ENCODE measurements around the gene WNK1. TPM values are rescaled to one million over a fixed set of nuclear protein-coding genes. Genes with fewer than 3 reads are reported as not detected.

Gene WNK1
- polyA plus RNA-seq, 3 donors: 8.7 to 57.2 (median 20.9) TPM

- H3K9me3 Mint-ChIP-seq: peaks cover 0 to 2% (median 0%) of the 10 kb centered on the region in 7 donors
- intact Hi-C loops (cut with micrococcal nuclease): no loop called here
- H3K4me1 Mint-ChIP-seq: peaks cover 2% of the 10 kb centered on the region
These were observed 39.0 kb upstream of the WNK1 start for GRCh38 chr12:713281-713875.

GRCh38 chr12:716506-716905 lies 35.9 kb upstream of the WNK1 start:
- Mint-ChIP-seq H3K27ac (no peak overlapping the region), H3K4me1 (peaks cover 21% of the 10 kb centered on the region), H3K36me3 (no peaks in the 10 kb centered on the region), H3K4me3 (no peak overlapping the region), H3K27me3 (ENCODE audit: low read depth in 3 of 3) (peaks cover 1 to 4% (median 1%) of the 10 kb centered on the region in 3 donors), H3K9me3 (peaks cover 0 to 2% (median 0%) of the 10 kb centered on the region in 7 donors)
- 90% methylated on average over 2 of the region's 4 CpGs for WGBS (ENCODE audit: insufficient coverage)
- no peak for TF ChIP-seq CTCF (IDR thresholded peaks at IDR 0.05)
- H3K4me1 ChIP-seq (ENCODE audit: control insufficient read depth in 1 of 2, insufficient read depth in 2 of 2, low read length in 2 of 2): peaks cover 15 to 23% of the 10 kb centered on the region in 2 donors
- H4K20me1 ChIP-seq (ENCODE audit: insufficient read depth, low read length): no peaks in the 10 kb centered on the region
- H3K4me3 ChIP-seq (replicated peaks in 1 of 3; ENCODE audit: low read depth in 2 of 3, low read length in 3 of 3): no peak overlapping the region
- no peaks in the 10 kb centered on the region for H3K79me2 ChIP-seq (ENCODE audit: insufficient read depth, low read length)
- H3K27me3 ChIP-seq (ENCODE audit: control insufficient read depth in 2 of 2, insufficient read depth in 2 of 2, low read length in 2 of 2): no peaks in the 10 kb centered on the region
- no peaks in the 10 kb centered on the region for H3K9me3 ChIP-seq (replicated peaks in 1 of 2; ENCODE audit: control insufficient read depth in 1 of 2, insufficient read depth in 1 of 2, low read length in 2 of 2)
- H2AFZ ChIP-seq (ENCODE audit: insufficient read depth, low read depth, low read length, poor library complexity, severe bottlenecking): no peak overlapping the region
- DNase-seq: no peak
- H3K4me2 ChIP-seq (replicated peaks; ENCODE audit: extremely low read depth, low read length, poor library complexity, severe bottlenecking): no peak overlapping the region
- no peak overlapping the region for H3K27ac ChIP-seq (ENCODE audit: low read depth in 1 of 2, low read length in 2 of 2)
- no peaks in the 10 kb centered on the region for H3K36me3 ChIP-seq (replicated peaks in 1 of 2; ENCODE audit: control insufficient read depth in 1 of 2, insufficient read depth in 2 of 2, low read length in 2 of 2)
- no peak overlapping the region for H3K9ac ChIP-seq (ENCODE audit: insufficient read depth, low read length, poor library complexity, severe bottlenecking)
- intact Hi-C loops (cut with micrococcal nuclease): no loop called here

More at GRCh38 chr12:713281-713875, 39.0 kb upstream of the WNK1 start:
- H3K27me3 Mint-ChIP-seq (ENCODE audit: low read depth in 3 of 3): peaks cover 1 to 4% (median 2%) of the 10 kb centered on the region in 3 donors
- no peak overlapping the region for H3K27ac ChIP-seq (ENCODE audit: low read depth in 1 of 2, low read length in 2 of 2)
- peaks cover 0 to 2% of the 10 kb centered on the region in 2 donors for H3K4me1 ChIP-seq (ENCODE audit: control insufficient read depth in 1 of 2, insufficient read depth in 2 of 2, low read length in 2 of 2)
- no peaks in the 10 kb centered on the region for H3K79me2 ChIP-seq (ENCODE audit: insufficient read depth, low read length)
- 91% methylated on average over 7 of the region's 9 CpGs for WGBS (ENCODE audit: insufficient coverage)
- no peak overlapping the region for H3K27ac Mint-ChIP-seq
- H3K9ac ChIP-seq (ENCODE audit: insufficient read depth, low read length, poor library complexity, severe bottlenecking): no peak overlapping the region
- no peaks in the 10 kb centered on the region for H3K9me3 ChIP-seq (replicated peaks in 1 of 2; ENCODE audit: control insufficient read depth in 1 of 2, insufficient read depth in 1 of 2, low read length in 2 of 2)
- no peak overlapping the region for H3K4me2 ChIP-seq (replicated peaks; ENCODE audit: extremely low read depth, low read length, poor library complexity, severe bottlenecking)
- no peak overlapping the region for H3K4me3 ChIP-seq (replicated peaks in 1 of 3; ENCODE audit: low read depth in 2 of 3, low read length in 3 of 3)
- H4K20me1 ChIP-seq (ENCODE audit: insufficient read depth, low read length): no peaks in the 10 kb centered on the region
- H2AFZ ChIP-seq (ENCODE audit: insufficient read depth, low read depth, low read length, poor library complexity, severe bottlenecking): no peak overlapping the region
- no peaks in the 10 kb centered on the region for H3K27me3 ChIP-seq (ENCODE audit: control insufficient read depth in 2 of 2, insufficient read depth in 2 of 2, low read length in 2 of 2)
- no peak for DNase-seq
- no peak overlapping the region for H3K4me3 Mint-ChIP-seq
- no peaks in the 10 kb centered on the region for H3K36me3 Mint-ChIP-seq
- H3K36me3 ChIP-seq (replicated peaks in 1 of 2; ENCODE audit: control insufficient read depth in 1 of 2, insufficient read depth in 2 of 2, low read length in 2 of 2): no peaks in the 10 kb centered on the region
- TF ChIP-seq CTCF (IDR thresholded peaks at IDR 0.05): no peak
